SH-SY5Y (cell line): ENCODE measurements around the gene FNBP1L.

Source experiments
- GATA2 ChIP-seq: IDR thresholded peaks from 2 replicates; pipeline ENCODE4 v1.6.1; 2011; ENCODE audit warnings: mild to moderate bottlenecking, low read depth, low read length
- GATA3 ChIP-seq: IDR thresholded peaks from 2 replicates; pipeline ENCODE4 v1.6.1; 2011; ENCODE audit warnings: low read depth, mild to moderate bottlenecking, low read length, moderate library complexity

DNA sequence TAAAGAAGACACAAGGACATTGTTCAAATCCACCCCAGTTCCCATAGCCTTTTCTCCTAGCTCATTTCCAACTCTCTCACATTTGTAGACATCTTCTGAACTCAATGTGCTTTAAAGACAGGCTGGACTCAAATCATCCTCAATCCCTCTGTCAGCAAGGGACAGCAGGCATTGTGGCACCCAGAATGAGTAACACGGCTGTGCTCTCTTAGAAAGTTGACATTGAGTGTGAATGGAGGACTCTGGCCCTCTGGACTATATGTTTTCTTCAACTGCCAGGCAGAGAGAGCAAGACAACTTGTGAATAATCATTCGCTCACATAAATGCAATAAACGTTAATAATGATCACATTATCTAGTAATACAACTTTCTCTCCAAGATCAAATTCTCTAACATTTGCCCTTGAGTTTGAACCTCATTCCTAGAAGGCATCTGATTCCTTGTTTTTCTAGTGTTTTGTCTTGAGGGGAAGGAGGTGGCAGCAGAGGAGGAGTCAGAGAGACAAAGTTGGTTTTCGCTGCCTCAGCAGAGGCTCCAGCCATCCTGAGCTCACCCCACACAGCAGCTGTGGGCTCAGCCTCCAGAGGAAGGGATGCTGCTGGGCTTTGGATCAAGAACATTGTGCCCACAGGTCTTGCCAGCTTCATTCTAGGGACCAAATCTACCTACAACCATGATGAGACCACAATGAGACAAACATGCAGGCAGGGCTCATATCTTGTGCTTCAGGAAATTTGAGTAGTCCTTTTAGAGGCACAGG lies 148.6 kb downstream of the FNBP1L start:
- TF ChIP-seq GATA2 (no peak), GATA3 (no peak)
